Inflammatory macrophage treated with lipopolysaccharide for 1 hour (primary cell): Measurements from ENCODE around the gene SPEM3.
"Not testable (repeated sequence)": the region's sequence is repeated elsewhere in the genome, so short reads cannot be mapped to it uniquely, and the experiment has no call there.

Source experiments
- DNase-seq, 2 donors: peaks; one replicate each; pipeline ENCODE4 v3.0.0-alpha.2; 2020 to 2022

The SPEM3 gene

DNA sequence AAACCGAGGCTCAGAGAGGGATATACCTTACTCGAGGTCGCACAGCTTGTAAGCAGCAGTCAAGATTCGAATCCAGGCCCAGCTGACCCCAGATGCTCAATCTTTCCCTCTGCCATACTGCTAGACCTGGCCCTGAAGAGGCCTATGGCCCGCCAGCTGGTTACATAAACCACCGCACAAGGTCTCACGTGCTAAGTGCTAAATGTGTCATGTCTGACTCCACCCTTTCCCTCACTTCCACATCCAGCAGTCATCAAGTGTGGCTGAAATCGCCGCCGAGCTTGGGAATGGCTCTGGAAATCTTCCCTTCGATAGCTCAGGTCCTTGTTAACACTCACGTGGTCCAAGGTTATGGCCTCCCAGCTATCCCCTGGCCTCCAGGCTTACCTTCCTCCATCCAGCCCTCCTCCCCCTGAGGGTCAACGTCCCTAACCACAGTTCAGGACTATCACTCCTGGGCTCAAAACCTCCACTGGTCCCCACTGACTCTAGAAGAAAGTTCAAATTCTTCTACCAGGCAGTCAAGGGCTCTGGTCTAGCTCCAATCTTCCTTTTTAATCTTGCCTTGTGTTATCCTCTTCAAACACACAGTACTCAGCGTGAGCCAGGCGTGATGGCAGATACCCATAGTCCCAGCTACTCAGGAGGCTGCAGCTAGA is 47.2 kb downstream of the SPEM3 start:
- DNase-seq: peak; percentile 51 to 65

DNA sequence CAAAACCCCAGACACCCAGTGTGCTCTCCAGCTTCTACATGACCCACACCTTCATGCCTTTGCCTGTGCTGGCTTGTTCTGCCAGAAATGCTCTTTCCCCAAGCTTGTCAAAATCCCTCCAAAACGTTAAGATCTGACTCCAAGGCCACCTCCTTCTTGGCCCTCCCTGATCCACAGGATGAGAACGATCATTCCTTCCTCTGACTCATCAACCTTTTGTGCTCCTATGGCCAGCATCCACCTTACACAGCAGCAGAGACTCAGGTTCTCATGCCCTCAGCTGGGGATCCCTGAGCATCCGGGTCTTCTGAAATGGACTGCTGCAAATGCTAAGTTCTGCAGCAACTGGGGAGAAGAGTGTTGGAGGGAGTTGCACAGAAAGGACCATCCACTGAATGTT is 47.8 kb downstream of the SPEM3 start:
- DNase-seq: no peak

DNA sequence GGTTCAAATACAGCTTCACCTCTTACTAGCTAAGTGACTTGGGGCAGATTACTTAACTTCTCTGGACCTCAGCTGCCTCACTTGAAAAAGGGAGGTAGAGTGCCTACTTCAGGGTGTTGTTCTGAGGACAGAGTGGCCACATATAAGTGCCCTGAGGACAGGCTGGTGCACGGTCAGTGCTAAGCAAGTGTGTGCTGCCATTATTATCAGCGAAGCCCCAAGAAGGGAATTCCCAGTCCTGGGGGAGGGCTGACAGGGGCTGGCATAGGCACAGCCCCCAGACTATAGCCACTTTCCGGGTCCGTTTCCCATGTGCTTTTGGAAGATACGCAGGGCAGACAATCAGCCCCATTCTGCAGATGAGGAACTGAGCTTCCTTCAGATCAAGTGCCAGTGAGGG is 48.3 kb downstream of the SPEM3 start:
- no peak for DNase-seq

DNA sequence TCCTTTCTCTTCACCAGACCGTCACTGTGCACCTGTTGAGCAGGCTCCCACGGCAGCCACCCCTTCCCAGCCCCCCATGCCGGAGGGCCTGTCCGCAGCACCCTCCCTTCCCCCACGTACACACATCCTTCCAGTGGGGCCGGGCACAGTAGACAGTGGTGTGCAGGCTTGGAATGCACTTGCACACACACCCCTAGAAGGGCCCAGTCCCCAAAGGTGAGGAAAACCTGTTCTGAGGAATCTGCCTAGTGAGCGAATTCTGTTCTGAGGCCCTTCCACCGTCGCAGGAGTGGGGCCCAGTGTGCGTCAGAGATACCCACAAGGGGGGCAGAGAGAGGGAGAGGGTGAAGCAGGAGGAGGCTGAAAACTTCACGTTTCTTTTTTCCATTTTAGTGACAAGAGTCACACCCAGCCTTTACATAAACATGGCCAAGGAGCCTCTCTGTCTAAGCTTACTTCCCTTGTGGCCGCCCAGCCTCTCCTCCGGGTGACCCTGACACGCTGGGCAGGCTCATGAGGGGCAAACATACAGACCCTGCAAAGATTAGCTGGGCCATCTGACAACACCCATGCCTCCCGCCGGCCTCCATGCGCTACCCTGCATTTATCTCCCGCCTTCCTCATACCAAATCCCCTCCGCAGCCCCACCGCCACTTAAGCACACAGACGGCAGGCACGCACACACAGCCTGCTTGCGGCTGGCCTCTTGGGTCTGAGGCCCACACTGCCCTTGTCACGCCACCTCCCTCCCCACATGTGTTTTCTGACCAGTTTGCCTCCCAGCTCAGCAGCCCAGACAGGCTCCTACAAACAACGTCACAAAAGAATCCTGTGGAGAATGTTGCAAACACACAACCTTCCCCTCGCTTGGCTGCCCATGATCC is 49.0 kb downstream of the SPEM3 start:
- DNase-seq: no peak

DNA sequence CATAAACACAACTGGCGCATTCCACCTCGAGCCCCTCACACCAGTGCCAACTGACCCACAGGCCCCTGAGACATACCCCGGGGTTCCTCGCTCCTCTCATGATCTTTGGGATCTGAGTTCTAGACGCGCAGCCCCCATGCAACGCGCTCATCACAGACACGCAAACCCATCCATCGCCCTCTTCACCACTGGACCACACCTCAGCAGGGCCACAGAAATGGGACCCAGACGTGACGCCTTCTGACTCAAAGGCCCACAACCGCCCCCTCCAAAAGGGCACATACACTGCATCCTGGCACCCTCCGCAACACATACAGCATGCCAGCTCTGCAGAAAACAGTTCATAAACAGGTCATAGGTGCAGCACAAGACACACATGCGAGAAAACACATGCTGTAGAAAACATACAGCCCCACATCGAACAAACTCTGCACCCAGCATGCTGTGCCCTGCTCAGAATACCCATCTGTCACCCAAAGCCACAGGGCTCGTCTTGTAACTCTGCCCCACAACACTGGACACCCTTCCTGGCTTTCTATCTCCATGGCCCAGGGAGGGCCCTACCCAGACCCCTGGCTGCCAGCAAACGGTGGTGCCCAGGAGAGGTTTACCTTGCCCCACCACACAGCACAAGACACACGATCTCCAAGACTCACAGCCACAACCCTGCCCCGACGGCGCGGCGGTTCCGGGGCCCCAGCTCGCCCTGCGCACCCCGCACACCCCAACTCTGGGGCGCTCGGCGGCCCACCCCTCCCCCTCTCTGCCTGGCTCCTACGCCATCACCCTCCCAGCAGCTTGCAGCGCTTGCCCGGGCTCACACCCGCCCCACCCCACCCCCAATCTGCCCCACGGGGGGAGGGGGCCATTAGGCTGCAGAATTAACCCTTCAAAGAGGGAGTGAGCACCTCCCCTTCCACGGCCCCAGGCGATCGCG is 49.9 kb downstream of the SPEM3 start:
- DNase-seq: no peak

DNA sequence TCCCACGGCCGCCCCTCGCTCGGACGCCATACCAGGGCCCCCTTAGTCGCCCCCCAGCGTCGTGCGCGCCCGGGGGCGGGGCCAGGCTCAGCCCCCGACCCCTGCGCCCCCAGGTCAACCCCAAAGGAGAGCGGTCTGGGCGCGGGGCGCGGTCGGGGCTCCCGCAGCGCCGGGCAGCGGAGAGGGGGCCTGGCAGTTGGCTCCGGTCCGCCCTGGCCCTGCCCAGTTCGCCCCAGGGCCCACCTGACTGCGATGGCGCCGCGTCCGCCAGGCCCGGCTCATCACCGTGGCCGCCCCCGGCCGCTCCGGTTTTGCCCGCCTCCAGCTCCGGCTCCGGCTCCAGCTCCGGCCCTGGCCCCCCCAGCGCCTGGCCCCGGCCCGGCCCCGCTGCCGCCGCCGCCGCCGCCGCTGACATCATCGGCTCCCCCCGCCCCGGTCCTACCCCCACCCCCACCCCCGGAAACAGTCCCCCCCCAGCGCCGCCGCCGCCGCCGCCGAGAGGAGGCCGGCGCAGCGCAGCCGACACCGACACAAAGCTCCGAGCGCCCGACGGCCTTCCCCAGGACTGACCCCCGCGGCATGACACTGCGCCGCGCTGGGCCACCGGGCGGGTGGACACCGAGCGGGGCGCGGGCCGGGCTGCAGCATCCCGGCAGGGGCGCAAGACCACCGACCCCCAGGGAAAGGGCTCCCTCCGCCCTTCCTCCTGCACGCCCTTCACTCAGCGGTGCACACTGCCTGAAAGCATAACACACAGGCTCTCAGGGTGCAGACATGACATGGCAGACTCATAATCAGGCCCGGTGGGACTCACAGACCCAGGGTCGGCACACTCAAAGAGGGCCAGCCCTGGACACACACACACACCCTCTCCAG is 50.8 kb downstream of the SPEM3 start, which contains the start of gene ZBTB4:
Gene ZBTB4, minus strand, starts transcription at position 419 of the 876 bp plus-strand sequence. CDS start 12,830 bp downstream, outside the sequence.
- DNase-seq: no peak

DNA sequence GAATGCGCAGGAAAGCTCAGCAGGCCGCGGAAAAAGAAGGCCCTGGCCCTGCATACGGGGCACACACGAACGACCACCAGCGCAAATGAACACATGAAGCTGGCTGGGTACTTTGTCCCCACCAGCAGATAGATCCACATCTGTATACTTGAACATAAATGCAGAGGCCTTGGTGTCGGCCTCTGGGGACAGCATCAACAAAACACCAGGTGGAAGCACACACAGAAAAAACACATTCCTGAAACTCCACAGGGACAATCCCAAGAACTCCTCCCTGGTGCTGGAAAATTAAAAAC is 51.4 kb downstream of the SPEM3 start:
- DNase-seq: no peak

DNA sequence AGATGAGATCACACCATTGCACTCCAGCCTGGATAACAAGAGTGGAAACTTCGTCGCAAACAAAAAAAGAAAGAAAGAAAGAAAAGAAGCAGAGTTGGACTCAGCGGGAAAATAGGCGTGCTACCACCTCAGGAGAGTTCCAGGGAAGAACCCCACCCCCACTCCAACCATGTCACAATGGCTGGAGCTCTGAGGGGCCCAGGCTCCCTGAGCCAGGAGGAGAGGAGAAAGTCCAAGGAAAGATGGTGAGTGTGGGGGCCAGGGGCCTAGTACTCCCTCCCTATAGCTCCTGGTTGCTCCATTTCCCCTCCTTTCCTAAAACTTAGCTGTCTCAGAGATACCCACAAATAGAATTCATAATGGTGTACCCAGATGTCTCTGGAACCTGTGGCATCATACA is 52.6 kb downstream of the SPEM3 start, which contains the start of gene SLC35G6:
Gene SLC35G6, plus strand, starts transcription at position 172 of the 400 bp plus-strand sequence. Its CDS starts 71 bp downstream, at position 243.
- not testable (repeated sequence) for DNase-seq

DNA sequence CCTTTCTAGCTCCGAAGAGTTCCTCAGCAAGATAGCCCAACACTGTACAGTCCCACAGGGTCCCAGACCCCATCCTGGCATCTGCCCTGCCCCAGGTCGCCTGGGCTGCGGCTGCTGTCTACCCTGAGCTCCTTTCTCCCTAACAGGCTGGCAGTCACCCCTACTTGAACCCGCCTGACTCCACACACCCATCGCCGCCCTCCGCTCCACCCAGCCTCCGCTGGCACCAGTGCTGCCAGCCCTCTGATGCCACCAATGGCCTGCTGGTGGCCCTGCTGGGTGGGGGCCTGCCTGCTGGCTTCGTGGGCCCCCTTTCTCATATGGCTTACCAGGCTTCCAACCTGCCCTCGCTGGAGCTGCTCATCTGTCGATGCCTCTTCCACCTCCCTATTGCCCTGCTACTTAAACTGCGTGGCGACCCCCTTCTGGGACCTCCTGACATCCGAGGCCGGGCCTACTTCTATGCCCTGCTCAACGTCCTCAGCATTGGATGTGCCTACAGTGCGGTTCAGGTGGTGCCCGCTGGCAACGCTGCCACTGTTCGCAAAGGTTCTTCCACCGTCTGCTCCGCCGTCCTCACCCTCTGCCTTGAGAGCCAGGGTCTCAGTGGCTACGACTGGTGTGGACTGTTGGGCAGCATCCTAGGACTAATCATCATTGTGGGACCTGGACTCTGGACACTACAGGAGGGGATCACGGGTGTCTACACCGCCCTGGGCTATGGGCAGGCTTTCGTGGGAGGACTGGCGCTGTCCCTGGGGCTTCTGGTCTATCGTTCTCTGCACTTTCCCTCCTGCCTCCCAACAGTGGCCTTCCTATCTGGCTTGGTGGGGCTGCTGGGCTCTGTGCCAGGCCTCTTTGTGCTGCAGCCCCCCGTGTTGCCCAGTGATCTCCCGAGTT is 53.4 kb downstream of the SPEM3 start:
- not testable (repeated sequence) for DNase-seq
